Endothelial cell (in vitro differentiated cells): ENCODE measurements around the gene IL33. TPM values are rescaled to one million over a fixed set of nuclear protein-coding genes. Genes with fewer than 3 reads are reported as not detected.

Experiments used
- DNase-seq: peaks from one replicate; pipeline ENCODE4 v3.0.0; 2021; ENCODE audit warnings: low spot score
- H3K27ac Mint-ChIP-seq: one replicate; pipeline ENCODE4 v1.8.0; 2021; ENCODE audit warnings: mixed read lengths, inconsistent platforms; ENCODE audit not compliant: unreplicated experiment
- H3K27me3 Mint-ChIP-seq: one replicate; pipeline ENCODE4 v1.8.0; 2021; ENCODE audit warnings: mild to moderate bottlenecking, moderate library complexity, mixed read lengths, inconsistent platforms; ENCODE audit not compliant: unreplicated experiment
- H3K36me3 Mint-ChIP-seq: one replicate; pipeline ENCODE4 v1.8.0; 2021; ENCODE audit warnings: mild to moderate bottlenecking, low read depth, mixed read lengths, inconsistent platforms; ENCODE audit not compliant: unreplicated experiment
- H3K4me1 Mint-ChIP-seq: one replicate; pipeline ENCODE4 v1.8.0; 2021; ENCODE audit warnings: mild to moderate bottlenecking, mixed read lengths, inconsistent platforms; ENCODE audit not compliant: unreplicated experiment
- H3K4me3 Mint-ChIP-seq: one replicate; pipeline ENCODE4 v1.8.0; 2021; ENCODE audit warnings: mild to moderate bottlenecking, mixed read lengths, inconsistent platforms; ENCODE audit not compliant: unreplicated experiment
- H3K9me3 Mint-ChIP-seq: one replicate; pipeline ENCODE4 v1.8.0; 2021; ENCODE audit warnings: mixed read lengths, inconsistent platforms; ENCODE audit not compliant: unreplicated experiment
- CTCF ChIP-seq: fragments of 200-600 bp; sonication (generic); IDR thresholded peaks from one replicate; pipeline ENCODE4 v1.5.0; 2021; ENCODE audit warnings: antibody characterized with exemption; ENCODE audit not compliant: unreplicated experiment
- total RNA-seq: library from RNA; stranded (reverse); fragmentation: NEBNext Ultra II Directional; extraction: Animal tissue kit (Norgen Biotek cat#: 25700); gene quantifications from one replicate; pipeline ENCODE4 v1.2.1, GENCODE V29; 2021; ENCODE audit not compliant: unreplicated experiment

Gene IL33
- total RNA-seq, 1 donor from 2014 or later: 0.31 TPM

- no peak for DNase-seq
- peaks cover 37% of the 10 kb centered on the region for H3K4me1 Mint-ChIP-seq
- TF ChIP-seq CTCF: no peak
- peaks cover 3% of the 10 kb centered on the region for H3K27me3 Mint-ChIP-seq
- peaks cover 2% of the 10 kb centered on the region for H3K36me3 Mint-ChIP-seq
- H3K27ac Mint-ChIP-seq: no peak overlapping the region
- H3K9me3 Mint-ChIP-seq: no peaks in the 10 kb centered on the region
- no peak overlapping the region for H3K4me3 Mint-ChIP-seq
Observed at GRCh38 chr9:6199596-6199995, 16.0 kb upstream of the IL33 start.

- H3K36me3 Mint-ChIP-seq: peaks cover 4% of the 10 kb centered on the region
- H3K27ac Mint-ChIP-seq: no peak overlapping the region
Observed at GRCh38 chr9:6200761-6201160, 14.8 kb upstream of the IL33 start.

GRCh38 chr9:6209966-6210365 is 5.6 kb upstream of the IL33 start:
- peaks cover 2% of the 10 kb centered on the region for H3K27me3 Mint-ChIP-seq
- H3K9me3 Mint-ChIP-seq: no peaks in the 10 kb centered on the region
- H3K4me1 Mint-ChIP-seq: peaks cover 2% of the 10 kb centered on the region
- H3K36me3 Mint-ChIP-seq: peaks cover 9% of the 10 kb centered on the region
- DNase-seq: no peak
- H3K27ac Mint-ChIP-seq: no peak overlapping the region
- no peak overlapping the region for H3K4me3 Mint-ChIP-seq
- no peak for TF ChIP-seq CTCF

More at GRCh38 chr9:6200761-6201160, 14.8 kb upstream of the IL33 start:
- Mint-ChIP-seq H3K27me3 (peaks cover 1% of the 10 kb centered on the region), H3K4me3 (no peak overlapping the region), H3K4me1 (peaks cover 35% of the 10 kb centered on the region), H3K9me3 (no peaks in the 10 kb centered on the region)
- TF ChIP-seq CTCF: no peak
- DNase-seq: no peak

GRCh38 chr9:6212722-6213375 is 2.8 kb upstream of the IL33 start:
- Mint-ChIP-seq H3K27me3 (peaks cover 2% of the 10 kb centered on the region), H3K27ac (no peak overlapping the region), H3K9me3 (no peaks in the 10 kb centered on the region), H3K36me3 (peaks cover 12% of the 10 kb centered on the region), H3K4me3 (no peak overlapping the region), H3K4me1 (peaks cover 18% of the 10 kb centered on the region)
- no peak for DNase-seq
- TF ChIP-seq CTCF: no peak

- H3K27ac Mint-ChIP-seq: no peak overlapping the region
- TF ChIP-seq CTCF: no peak
- no peaks in the 10 kb centered on the region for H3K9me3 Mint-ChIP-seq
- H3K36me3 Mint-ChIP-seq: peaks cover 12% of the 10 kb centered on the region
- peaks cover 1% of the 10 kb centered on the region for H3K27me3 Mint-ChIP-seq
- peaks cover 29% of the 10 kb centered on the region for H3K4me1 Mint-ChIP-seq
- no peak for DNase-seq
- H3K4me3 Mint-ChIP-seq: no peak overlapping the region
Observed at GRCh38 chr9:6214434-6214833, 1.2 kb upstream of the IL33 start.
